DOHH2 (cell line): Measurements from ENCODE around the gene CLIP2.
A peak's percentile ranks its signal among the peaks of the same experiment; 100 is the strongest.
"Not testable (repeated sequence)": the region's sequence is repeated elsewhere in the genome, so short reads cannot be mapped to it uniquely, and the experiment has no call there.

ENCODE experiments used
- H3F3A ChIP-seq: fragments of 200-600 bp; sonication (generic), shearing (Covaris generic); 2 replicates; pipeline ENCODE4 v1.6.0; 2016; ENCODE audit warnings: antibody characterized with exemption, mild to moderate bottlenecking; ENCODE audit not compliant: control insufficient read depth, insufficient read depth
- H3K27ac ChIP-seq: fragments of 200-600 bp; sonication (generic); 2 replicates; pipeline ENCODE4 v1.5.1; 2014; ENCODE audit warnings: low read depth, mild to moderate bottlenecking, low read length, moderate library complexity
- H3K27me3 ChIP-seq: fragments of 200-600 bp; sonication (generic); 2 replicates; pipeline ENCODE4 v1.6.1; 2014; ENCODE audit warnings: mild to moderate bottlenecking, low read length, mixed read lengths; ENCODE audit not compliant: control insufficient read depth
- H3K36me3 ChIP-seq: fragments of 200-600 bp; sonication (generic); 2 replicates; pipeline ENCODE4 v1.6.1; 2014; ENCODE audit warnings: mild to moderate bottlenecking, low read length, moderate library complexity, mixed read lengths; ENCODE audit not compliant: control insufficient read depth
- H3K4me1 ChIP-seq: fragments of 200-600 bp; sonication (generic); 2 replicates; pipeline ENCODE4 v1.6.1; 2014; ENCODE audit warnings: mild to moderate bottlenecking, low read length, mixed read lengths; ENCODE audit not compliant: control insufficient read depth
- H3K4me2 ChIP-seq: fragments of 200-600 bp; sonication (generic); 2 replicates; pipeline ENCODE4 v1.6.0; 2014; ENCODE audit warnings: mild to moderate bottlenecking, low read length, moderate library complexity
- H3K4me3 ChIP-seq: fragments of 200-600 bp; sonication (generic); 2 replicates; pipeline ENCODE4 v1.5.1; 2014; ENCODE audit warnings: mild to moderate bottlenecking, low read length, mixed read lengths
- H3K79me2 ChIP-seq: fragments of 200-600 bp; sonication (generic); 2 replicates; pipeline ENCODE4 v1.6.1; 2014; ENCODE audit warnings: mild to moderate bottlenecking, low read length, mixed read lengths; ENCODE audit not compliant: control insufficient read depth
- H3K9me2 ChIP-seq: fragments of 200-600 bp; sonication (generic); replicated peaks from 2 replicates; pipeline ENCODE4 v1.6.1; 2014; ENCODE audit warnings: mild to moderate bottlenecking, low read length, mixed read lengths; ENCODE audit not compliant: control insufficient read depth
- H3K9me3 ChIP-seq: fragments of 200-600 bp; sonication (generic); 2 replicates; pipeline ENCODE4 v1.6.1; 2014; ENCODE audit warnings: antibody characterized with exemption, low read length, mixed read lengths; ENCODE audit not compliant: control insufficient read depth, insufficient read depth
- H4K20me1 ChIP-seq: fragments of 200-600 bp; sonication (generic); 2 replicates; pipeline ENCODE4 v1.6.0; 2014; ENCODE audit warnings: low read depth, mild to moderate bottlenecking, antibody characterized with exemption, low read length, moderate library complexity; ENCODE audit not compliant: control insufficient read depth, insufficient read depth
- EZH2phosphoT487 ChIP-seq: fragments of 200-600 bp; sonication (generic); IDR thresholded peaks from 2 replicates; pipeline ENCODE4 v1.6.1; 2017; ENCODE audit warnings: borderline replicate concordance, mild to moderate bottlenecking, antibody characterized with exemption, low read length, moderate library complexity, mixed read lengths
- TF ChIP-seq, protein P1 (sequence below): fragments of 200-600 bp; sonication (generic); IDR thresholded peaks from one replicate; pipeline ENCODE4 v1.5.1; 2014; ENCODE audit warnings: antibody characterized with exemption, mild to moderate bottlenecking, low read depth, low read length; ENCODE audit not compliant: poor library complexity, severe bottlenecking

Gene CLIP2

GRCh38 chr7:74254858-74255379 lies 34.3 kb upstream of the CLIP2 start:
- no peaks in the 10 kb centered on the region for H3K9me2 ChIP-seq
- H3K27ac ChIP-seq: peak overlapping the region; percentile 88
- no peaks in the 10 kb centered on the region for H3K27me3 ChIP-seq
- H4K20me1 ChIP-seq: 0 out of 2 replicates have a peak, but pooled peaks cover 5% of the 10 kb centered on the region
- H3F3A ChIP-seq: peaks cover 43% of the 10 kb centered on the region
- H3K4me2 ChIP-seq: peak overlapping the region; percentile 76
- H3K36me3 ChIP-seq: peaks cover 36% of the 10 kb centered on the region
- TF ChIP-seq, protein P1, sequence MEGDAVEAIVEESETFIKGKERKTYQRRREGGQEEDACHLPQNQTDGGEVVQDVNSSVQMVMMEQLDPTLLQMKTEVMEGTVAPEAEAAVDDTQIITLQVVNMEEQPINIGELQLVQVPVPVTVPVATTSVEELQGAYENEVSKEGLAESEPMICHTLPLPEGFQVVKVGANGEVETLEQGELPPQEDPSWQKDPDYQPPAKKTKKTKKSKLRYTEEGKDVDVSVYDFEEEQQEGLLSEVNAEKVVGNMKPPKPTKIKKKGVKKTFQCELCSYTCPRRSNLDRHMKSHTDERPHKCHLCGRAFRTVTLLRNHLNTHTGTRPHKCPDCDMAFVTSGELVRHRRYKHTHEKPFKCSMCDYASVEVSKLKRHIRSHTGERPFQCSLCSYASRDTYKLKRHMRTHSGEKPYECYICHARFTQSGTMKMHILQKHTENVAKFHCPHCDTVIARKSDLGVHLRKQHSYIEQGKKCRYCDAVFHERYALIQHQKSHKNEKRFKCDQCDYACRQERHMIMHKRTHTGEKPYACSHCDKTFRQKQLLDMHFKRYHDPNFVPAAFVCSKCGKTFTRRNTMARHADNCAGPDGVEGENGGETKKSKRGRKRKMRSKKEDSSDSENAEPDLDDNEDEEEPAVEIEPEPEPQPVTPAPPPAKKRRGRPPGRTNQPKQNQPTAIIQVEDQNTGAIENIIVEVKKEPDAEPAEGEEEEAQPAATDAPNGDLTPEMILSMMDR: no peak
- no peak for TF ChIP-seq EZH2phosphoT487
- H3K4me3 ChIP-seq: peak overlapping the region; percentile 84
- no peaks in the 10 kb centered on the region for H3K9me3 ChIP-seq
- H3K79me2 ChIP-seq: peaks cover 51% of the 10 kb centered on the region
- H3K4me1 ChIP-seq: peaks cover 77% of the 10 kb centered on the region

GRCh38 chr7:74255461-74255860 lies 33.7 kb upstream of the CLIP2 start:
- Histone ChIP-seq H3K27ac (peak overlapping the region; percentile 88), H3K4me2 (peak overlapping the region; percentile 76)

GRCh38 chr7:74256491-74257408 lies 32.5 kb upstream of the CLIP2 start:
- Histone ChIP-seq H3K79me2 (peaks cover 35% of the 10 kb centered on the region), H3K4me3 (peak overlapping the region; percentile 84), H3F3A (peaks cover 52% of the 10 kb centered on the region), H3K9me2 (no peaks in the 10 kb centered on the region), H3K36me3 (peaks cover 20% of the 10 kb centered on the region), H4K20me1 (0 out of 2 replicates have a peak, but pooled peaks cover 5% of the 10 kb centered on the region), H3K27ac (peak overlapping the region; percentile 88), H3K4me2 (peak overlapping the region; percentile 76), H3K4me1 (peaks cover 74% of the 10 kb centered on the region), H3K27me3 (no peaks in the 10 kb centered on the region), H3K9me3 (no peaks in the 10 kb centered on the region)
- no peak for TF ChIP-seq EZH2phosphoT487
- TF ChIP-seq, protein P1: no peak

More at GRCh38 chr7:74255461-74255860, 33.7 kb upstream of the CLIP2 start:
- not testable (repeated sequence) for H3K9me3 ChIP-seq, H4K20me1 ChIP-seq, H3K9me2 ChIP-seq, H3K27me3 ChIP-seq
- Histone ChIP-seq H3K4me1 (peaks cover 72% of the 10 kb centered on the region), H3F3A (peaks cover 43% of the 10 kb centered on the region), H3K79me2 (peaks cover 45% of the 10 kb centered on the region), H3K36me3 (peaks cover 30% of the 10 kb centered on the region), H3K4me3 (peak overlapping the region; percentile 84)

GRCh38 chr7:74258639-74259038 lies 30.6 kb upstream of the CLIP2 start:
- Histone ChIP-seq H3K9me2 (no peaks in the 10 kb centered on the region), H3K4me1 (peaks cover 80% of the 10 kb centered on the region), H3K27me3 (no peaks in the 10 kb centered on the region), H3K79me2 (peaks cover 20% of the 10 kb centered on the region), H3K27ac (peak overlapping the region; percentile 88), H3F3A (peaks cover 63% of the 10 kb centered on the region), H3K4me3 (peak overlapping the region; percentile 55; the same call in 1 of the 2 replicates), H3K4me2 (peak overlapping the region; percentile 69), H3K36me3 (peaks cover 5% of the 10 kb centered on the region), H3K9me3 (no peaks in the 10 kb centered on the region), H4K20me1 (no peaks in the 10 kb centered on the region)
- TF ChIP-seq EZH2phosphoT487: no peak
- TF ChIP-seq, protein P1: no peak
